DMS114 treated with DMSO at 0.1 percent for 48 hours (cell line): Measurements from ENCODE around the gene FUT2.

ENCODE experiments used
- DNase-seq: peaks from one replicate; lab custom pipeline; 2025; ENCODE audit not compliant: unreplicated experiment; lab: John Stamatoyannopoulos, UW

Gene FUT2

DNA sequence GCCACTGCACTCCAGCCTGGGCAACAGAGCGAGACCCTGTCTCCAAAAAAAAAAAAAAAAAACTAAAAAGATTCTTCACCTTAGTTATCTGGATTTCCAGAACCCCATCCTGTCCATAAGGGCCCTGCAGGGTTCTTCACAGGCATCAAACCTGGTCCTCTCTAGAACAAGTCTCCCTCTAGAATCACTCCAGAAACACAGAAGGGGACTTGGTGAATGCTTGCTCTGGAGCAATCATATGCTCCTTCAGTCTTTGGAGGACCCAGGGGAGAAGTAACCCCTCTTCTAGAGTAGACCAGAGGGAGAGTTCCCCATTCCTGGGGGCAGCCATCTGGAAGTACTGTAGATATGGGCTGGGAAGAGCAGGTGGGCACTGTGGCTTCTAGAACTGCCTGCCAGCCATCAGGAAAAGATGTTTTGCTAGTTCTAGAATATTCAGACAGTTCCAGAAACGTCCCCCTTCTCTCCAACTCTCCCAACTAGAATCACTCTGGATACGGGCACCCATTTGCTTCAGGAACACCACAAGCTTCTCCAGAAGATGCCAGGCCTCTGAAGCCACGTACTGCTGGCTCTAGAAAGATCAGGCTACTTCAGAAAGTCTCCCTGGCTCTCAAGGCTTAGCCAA is 53.9 kb downstream of the FUT2 start:
- DNase-seq, result no peak

DNA sequence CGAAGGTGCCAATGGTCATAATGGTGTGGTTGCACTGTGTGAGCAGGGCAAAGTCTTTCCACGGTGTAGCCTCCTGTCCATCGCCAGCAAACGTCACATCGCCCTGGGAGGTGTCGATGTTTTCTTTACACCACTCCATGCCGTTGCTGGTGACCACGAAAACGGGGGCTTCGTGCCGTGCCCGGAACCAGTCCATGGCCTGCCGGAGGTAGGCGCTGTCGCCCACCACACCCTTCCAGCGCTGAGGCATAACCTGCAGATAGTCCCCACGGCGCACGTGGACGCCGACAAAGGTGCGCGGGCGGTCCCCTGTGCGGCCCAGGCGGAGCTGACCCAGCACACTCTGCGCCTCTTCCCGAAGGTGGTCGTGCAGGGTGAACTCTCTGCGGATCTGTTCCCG is 54.6 kb downstream of the FUT2 start:
- no peak for DNase-seq

DNA sequence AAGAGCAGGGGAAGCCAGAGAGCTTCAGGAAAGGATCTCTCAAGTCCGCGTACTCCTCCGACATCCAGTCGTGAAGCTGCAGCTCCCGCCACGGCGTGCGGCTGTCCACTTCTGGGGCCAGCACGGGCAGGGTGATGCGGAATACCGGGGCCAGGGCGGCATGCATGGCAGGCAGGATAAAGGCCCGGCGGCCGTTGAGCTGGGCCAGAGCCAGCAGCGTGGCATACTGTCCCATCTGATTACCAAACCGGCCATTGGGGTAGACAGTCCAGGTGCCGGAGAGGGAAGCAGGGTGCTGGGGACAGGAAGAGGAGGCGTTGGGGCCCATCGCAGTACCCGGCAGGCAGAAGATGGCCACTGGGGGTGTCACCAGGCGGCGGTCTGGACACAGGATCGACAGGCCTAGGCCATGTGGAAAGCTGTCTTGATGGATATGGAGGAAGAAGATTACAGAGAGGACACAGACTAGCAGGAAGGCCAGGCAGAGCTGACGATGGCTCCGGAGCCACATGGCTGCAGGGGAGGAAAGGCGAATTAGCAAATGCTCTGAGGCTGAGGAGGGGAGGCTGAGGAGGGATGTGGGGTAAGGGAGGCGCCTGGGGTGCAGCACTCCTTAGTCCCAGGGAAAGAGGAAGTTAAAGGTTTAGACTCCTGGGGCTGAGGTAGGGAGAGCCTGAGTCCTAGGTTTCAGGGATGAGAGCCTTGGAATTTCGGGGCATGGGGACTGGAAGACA is 55.2 kb downstream of the FUT2 start:
- no peak for DNase-seq

DNA sequence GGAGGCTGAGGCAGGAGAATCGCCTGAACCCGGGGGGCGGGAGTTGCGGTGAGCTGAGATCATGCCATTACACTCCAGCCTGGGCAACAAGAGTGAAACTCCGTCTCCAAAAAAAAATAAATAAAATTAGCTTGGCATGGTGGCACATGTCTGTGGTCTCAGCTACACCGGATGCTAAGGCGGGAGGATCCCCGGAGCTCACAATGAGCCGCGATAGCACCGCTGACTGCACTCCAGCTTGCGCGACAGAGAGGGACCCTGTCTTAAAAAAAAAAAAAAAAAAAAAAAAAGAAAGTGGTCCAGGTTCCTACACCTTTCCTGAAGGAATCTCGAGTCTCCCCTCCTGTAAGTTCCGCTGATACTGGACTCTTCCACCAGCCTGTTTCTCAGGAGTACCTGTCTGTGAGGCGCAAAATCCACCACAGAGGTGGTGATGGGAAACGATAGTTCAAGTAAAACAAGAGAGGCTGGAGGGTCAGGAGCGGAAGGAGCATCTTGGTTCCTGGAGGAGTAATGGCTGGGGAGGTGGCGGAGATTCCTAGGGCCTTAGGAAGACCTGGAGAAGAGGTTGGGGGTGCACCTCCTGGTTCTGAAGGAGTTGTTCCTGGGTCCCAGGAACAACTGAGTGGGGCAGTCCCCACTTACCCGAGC is 56.2 kb downstream of the FUT2 start:
- DNase-seq, result no peak

DNA sequence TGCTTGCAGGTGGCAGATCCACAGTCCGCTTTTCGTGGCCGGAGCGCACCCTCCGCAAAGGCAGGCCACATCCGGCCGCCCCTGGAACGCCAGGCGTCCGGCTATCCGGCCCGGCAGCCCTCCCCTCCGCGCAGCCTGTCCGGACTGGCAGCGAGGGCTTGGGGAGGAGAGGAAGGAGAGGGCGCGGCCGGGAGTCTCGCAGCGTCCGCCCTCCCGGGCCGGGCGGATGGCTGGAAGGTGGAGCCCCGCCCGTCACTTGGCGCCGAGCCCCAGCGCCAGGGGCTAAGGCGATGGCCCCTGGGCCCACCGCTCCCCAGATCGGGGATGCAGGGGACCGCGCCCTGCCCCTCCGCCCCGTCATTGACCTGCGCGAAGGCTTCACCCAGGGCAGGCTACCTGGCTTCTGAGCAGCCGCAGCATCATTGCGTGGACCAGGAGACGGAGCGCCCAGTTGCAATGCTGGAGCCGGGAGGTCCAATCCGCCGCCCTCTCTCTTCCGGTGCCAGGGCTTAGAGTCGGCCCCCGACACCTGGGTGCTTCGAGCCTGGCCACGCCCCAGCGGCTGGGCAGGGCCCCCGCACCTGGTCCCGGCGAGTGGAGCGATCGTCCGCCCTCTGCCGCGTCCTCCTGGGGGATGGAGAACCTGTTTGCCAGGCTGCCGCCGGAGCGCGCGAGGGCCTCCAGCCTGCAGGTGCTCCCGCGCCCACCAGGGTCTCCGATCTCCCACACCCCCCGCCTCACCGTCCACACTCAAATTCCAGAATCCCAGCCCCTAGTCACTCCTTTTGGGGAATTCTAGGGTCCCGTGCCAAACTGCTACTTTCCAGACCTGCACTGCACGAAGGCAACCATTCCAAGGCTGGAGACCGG is 57.0 kb downstream of the FUT2 start, which contains the start of gene FUT1:
FUT1 (minus strand) TSS at position 146 of the 870 bp plus-strand sequence. CDS start 1,360 bp downstream, outside the sequence.
- DNase-seq, result no peak

DNA sequence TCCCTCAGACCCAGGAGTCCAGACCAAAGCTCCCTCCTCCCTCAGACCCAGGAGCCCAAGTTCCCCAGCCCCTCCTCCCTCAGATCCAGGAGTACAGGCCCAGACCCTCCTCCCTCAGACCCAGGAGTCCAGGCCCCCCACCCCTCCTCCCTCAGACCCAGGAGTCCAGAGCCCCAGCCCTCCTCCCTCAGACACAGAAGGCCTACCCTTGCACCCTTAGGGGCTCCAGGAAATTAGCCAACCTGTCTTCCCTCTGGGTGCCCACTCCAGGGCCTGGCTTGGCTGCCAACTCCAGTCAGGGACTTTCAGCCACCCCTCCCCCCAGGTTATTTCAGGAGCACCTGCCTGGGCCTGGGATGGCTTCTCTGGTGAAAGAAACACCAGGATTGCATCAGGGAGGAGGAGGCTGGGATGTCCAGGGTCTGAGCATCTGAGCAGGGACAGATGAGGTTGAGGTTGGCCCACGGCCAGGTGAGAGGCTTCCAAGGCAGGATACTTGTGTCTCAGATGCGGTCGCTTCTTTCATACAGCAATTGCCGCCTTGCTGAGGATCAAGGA is 59.4 kb downstream of the FUT2 start, which contains the start of gene FGF21:
FGF21 (plus strand) TSS at position 441 of the 558 bp plus-strand sequence. CDS start 713 bp downstream, outside the sequence.
- no peak for DNase-seq
